Stimulated activated memory B cell treated with anti-CD40 and anti-IgM and Interleukin-4, amounts not matched to agents 10 μg/mL and 1 μg/mL and 100 μg/mL, for 72 hours (primary cell): ENCODE measurements around the gene CTIF.

Experiments
- ATAC-seq: fragments of 150-1000 bp; cut with Tn5 transposase; 2 replicates; pipeline ENCODE4 v1.10.0; 2021
- H3K27ac Mint-ChIP-seq: one replicate; pipeline ENCODE4 v1.8.0; 2022; ENCODE audit warnings: mild to moderate bottlenecking, mixed read lengths
- H3K27me3 Mint-ChIP-seq: one replicate; pipeline ENCODE4 v1.8.0; 2022; ENCODE audit warnings: mixed read lengths
- H3K36me3 Mint-ChIP-seq: one replicate; pipeline ENCODE4 v1.8.0; 2022; ENCODE audit warnings: mixed read lengths
- H3K4me1 Mint-ChIP-seq: one replicate; pipeline ENCODE4 v1.8.0; 2022; ENCODE audit warnings: mixed read lengths
- H3K4me3 Mint-ChIP-seq: one replicate; pipeline ENCODE4 v1.8.0; 2022; ENCODE audit warnings: mild to moderate bottlenecking, moderate library complexity, mixed read lengths
- H3K9me3 Mint-ChIP-seq: one replicate; pipeline ENCODE4 v1.8.0; 2022; ENCODE audit warnings: mixed read lengths

Gene CTIF

GRCh38 chr18:48621240-48621639 lies 82.4 kb downstream of the CTIF start:
- no peak for ATAC-seq
- H3K4me1 Mint-ChIP-seq: peaks cover 25% of the 10 kb centered on the region
- peak overlapping the region; percentile 20 for H3K27ac Mint-ChIP-seq
- H3K36me3 Mint-ChIP-seq: peaks cover 5% of the 10 kb centered on the region
- H3K9me3 Mint-ChIP-seq: no peaks in the 10 kb centered on the region
- no peak overlapping the region for H3K4me3 Mint-ChIP-seq
- H3K27me3 Mint-ChIP-seq: no peaks in the 10 kb centered on the region

- peaks cover 6% of the 10 kb centered on the region for H3K36me3 Mint-ChIP-seq
- ATAC-seq: peak; percentile 24
- peak overlapping the region; percentile 4 for H3K4me3 Mint-ChIP-seq
- H3K9me3 Mint-ChIP-seq: no peaks in the 10 kb centered on the region
- H3K27me3 Mint-ChIP-seq: no peaks in the 10 kb centered on the region
- H3K4me1 Mint-ChIP-seq: peaks cover 25% of the 10 kb centered on the region
- peak overlapping the region; percentile 20 for H3K27ac Mint-ChIP-seq
Measured at GRCh38 chr18:48621815-48622555, 83.2 kb downstream of the CTIF start.

DNA sequence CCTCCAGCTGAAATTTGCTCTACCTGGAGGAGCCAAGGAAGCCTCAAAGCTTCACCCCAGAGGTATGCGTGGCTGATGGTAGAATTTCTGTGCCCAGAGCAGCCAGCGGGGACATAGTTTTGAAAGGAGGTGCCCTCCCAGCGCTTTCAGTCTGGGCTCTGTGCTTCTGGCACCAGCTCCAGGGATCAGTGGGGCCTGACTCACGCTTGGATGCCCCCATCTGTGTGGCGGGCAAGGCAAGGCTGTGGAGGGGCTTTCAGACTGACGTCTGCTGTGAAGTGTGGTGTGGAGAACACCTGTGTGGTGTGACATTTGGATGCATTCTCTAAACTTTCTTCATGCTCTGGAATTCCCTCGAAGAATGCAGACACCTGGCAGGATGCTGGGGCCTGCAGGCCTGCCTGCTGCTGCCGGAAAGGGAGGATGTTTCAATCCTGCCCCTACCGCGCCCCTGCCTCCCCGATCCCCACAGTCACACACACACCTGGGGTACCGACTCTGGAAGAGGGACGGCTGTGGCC lies 84.1 kb downstream of the CTIF start:
- ATAC-seq: peak; percentile 81
- Mint-ChIP-seq H3K4me1 (peaks cover 25% of the 10 kb centered on the region), H3K27ac (peak overlapping the region; percentile 25)

GRCh38 chr18:48623468-48624235 lies 84.8 kb downstream of the CTIF start:
- H3K36me3 Mint-ChIP-seq: peaks cover 9% of the 10 kb centered on the region
- peak overlapping the region; percentile 25 for H3K27ac Mint-ChIP-seq
- no peak for ATAC-seq

More for the DNA sequence above, 84.1 kb downstream of the CTIF start:
- Mint-ChIP-seq H3K27me3 (no peaks in the 10 kb centered on the region), H3K36me3 (peaks cover 9% of the 10 kb centered on the region), H3K4me3 (no peak overlapping the region), H3K9me3 (no peaks in the 10 kb centered on the region)

DNA sequence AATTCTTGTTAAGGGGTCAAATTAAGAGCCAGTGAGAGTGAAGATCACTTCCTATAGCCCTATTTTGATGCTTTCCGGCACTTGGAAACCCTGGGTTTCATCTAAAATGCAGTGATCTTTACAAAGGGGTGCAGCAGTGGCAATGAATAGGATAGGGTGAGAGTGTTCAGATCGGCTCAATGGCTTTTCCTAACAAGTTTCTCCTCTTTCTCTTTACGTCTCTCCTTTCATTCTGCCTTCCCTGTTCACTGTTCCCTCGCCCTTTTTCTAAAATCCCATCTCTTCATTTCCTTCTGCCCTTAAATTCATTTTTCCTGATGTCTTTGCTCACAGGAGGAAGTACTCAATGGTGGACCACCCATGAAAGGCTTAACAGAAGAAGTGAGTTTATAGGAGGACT lies 86.0 kb downstream of the CTIF start:
- H3K36me3 Mint-ChIP-seq: peaks cover 9% of the 10 kb centered on the region
- no peaks in the 10 kb centered on the region for H3K27me3 Mint-ChIP-seq
- H3K4me1 Mint-ChIP-seq: peaks cover 25% of the 10 kb centered on the region
- no peak for ATAC-seq
- H3K4me3 Mint-ChIP-seq: no peak overlapping the region
- no peak overlapping the region for H3K27ac Mint-ChIP-seq
- H3K9me3 Mint-ChIP-seq: no peaks in the 10 kb centered on the region

More at GRCh38 chr18:48623468-48624235, 84.8 kb downstream of the CTIF start:
- no peak overlapping the region for H3K4me3 Mint-ChIP-seq
- H3K4me1 Mint-ChIP-seq: peaks cover 25% of the 10 kb centered on the region
- H3K9me3 Mint-ChIP-seq: no peaks in the 10 kb centered on the region
- H3K27me3 Mint-ChIP-seq: no peaks in the 10 kb centered on the region

- peaks cover 15% of the 10 kb centered on the region for H3K4me1 Mint-ChIP-seq
- no peak overlapping the region for H3K4me3 Mint-ChIP-seq
- no peaks in the 10 kb centered on the region for H3K9me3 Mint-ChIP-seq
- no peak for ATAC-seq
- no peaks in the 10 kb centered on the region for H3K27me3 Mint-ChIP-seq
- peaks cover 5% of the 10 kb centered on the region for H3K36me3 Mint-ChIP-seq
- no peak overlapping the region for H3K27ac Mint-ChIP-seq
Measured at GRCh38 chr18:48627216-48627615, 88.4 kb downstream of the CTIF start.

- Mint-ChIP-seq H3K9me3 (no peaks in the 10 kb centered on the region), H3K27ac (no peak overlapping the region), H3K4me1 (no peaks in the 10 kb centered on the region), H3K36me3 (peaks cover 20% of the 10 kb centered on the region), H3K27me3 (no peaks in the 10 kb centered on the region), H3K4me3 (no peak overlapping the region)
- no peak for ATAC-seq
Measured at GRCh38 chr18:48629730-48630324, 91.0 kb downstream of the CTIF start.

DNA sequence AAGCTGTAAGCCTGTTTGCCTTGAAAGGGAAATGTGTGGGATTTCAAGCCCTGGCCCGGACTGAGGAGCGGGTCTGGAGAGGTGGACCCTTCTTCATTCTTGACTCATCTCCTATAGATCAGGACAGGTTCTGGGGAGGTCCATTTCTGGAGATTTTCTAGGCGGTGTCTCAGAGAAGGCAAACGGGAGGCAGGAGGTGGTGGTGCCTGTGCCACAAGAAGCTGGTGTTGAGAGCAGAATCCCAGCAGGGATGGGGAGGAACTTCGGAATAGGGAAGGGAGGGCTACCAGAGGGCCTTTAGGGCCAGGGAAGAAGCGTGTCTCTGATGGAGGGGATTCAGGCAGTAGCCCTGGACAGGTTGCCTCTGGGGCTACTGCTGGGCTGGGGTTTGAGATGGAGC lies 93.0 kb downstream of the CTIF start:
- ATAC-seq: no peak
- Mint-ChIP-seq H3K4me1 (no peaks in the 10 kb centered on the region), H3K4me3 (no peak overlapping the region)

DNA sequence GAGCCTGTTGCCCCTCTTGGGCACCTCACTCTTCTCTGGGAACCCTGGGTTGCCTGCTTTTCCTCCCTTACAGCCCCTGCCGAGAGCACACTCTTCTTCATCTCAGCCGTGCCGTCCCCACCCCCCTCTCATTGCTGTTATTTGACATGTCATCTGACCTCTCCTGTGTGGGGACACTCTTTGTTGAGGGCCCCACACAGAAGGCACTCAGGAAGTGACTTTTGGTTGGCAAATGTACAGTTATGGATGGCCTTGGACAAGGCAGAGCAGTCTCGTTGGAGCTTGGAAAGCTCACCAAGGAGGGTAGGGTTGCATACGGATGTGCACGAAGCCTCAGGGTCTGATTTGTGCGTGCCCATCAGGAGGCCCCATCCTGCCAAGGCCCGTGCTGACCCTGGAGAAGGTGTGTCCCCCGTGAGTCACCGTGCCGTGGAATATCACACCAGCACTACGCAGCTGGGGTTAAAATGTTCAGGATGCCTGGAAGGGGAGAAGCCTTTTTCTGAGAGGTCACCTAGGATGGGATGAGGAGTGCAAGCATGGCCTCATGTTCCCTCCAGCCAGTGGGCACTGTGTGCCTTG lies 93.9 kb downstream of the CTIF start:
- H3K36me3 Mint-ChIP-seq: peaks cover 18% of the 10 kb centered on the region
- H3K27ac Mint-ChIP-seq: no peak overlapping the region
- ATAC-seq: no peak
- no peaks in the 10 kb centered on the region for H3K9me3 Mint-ChIP-seq
- H3K4me1 Mint-ChIP-seq: no peaks in the 10 kb centered on the region
- H3K27me3 Mint-ChIP-seq: no peaks in the 10 kb centered on the region
- no peak overlapping the region for H3K4me3 Mint-ChIP-seq

More for the DNA sequence above, 93.0 kb downstream of the CTIF start:
- no peaks in the 10 kb centered on the region for H3K27me3 Mint-ChIP-seq
- no peaks in the 10 kb centered on the region for H3K9me3 Mint-ChIP-seq
- H3K27ac Mint-ChIP-seq: no peak overlapping the region
- peaks cover 20% of the 10 kb centered on the region for H3K36me3 Mint-ChIP-seq

GRCh38 chr18:48634491-48634890 lies 95.7 kb downstream of the CTIF start:
- no peak for ATAC-seq
- peaks cover 14% of the 10 kb centered on the region for H3K27me3 Mint-ChIP-seq
- H3K9me3 Mint-ChIP-seq: no peaks in the 10 kb centered on the region
- no peak overlapping the region for H3K4me3 Mint-ChIP-seq
- H3K27ac Mint-ChIP-seq: no peak overlapping the region
- H3K4me1 Mint-ChIP-seq: no peaks in the 10 kb centered on the region
- H3K36me3 Mint-ChIP-seq: peaks cover 33% of the 10 kb centered on the region

- no peak for ATAC-seq
- no peak overlapping the region for H3K27ac Mint-ChIP-seq
- H3K27me3 Mint-ChIP-seq: peaks cover 14% of the 10 kb centered on the region
- no peaks in the 10 kb centered on the region for H3K9me3 Mint-ChIP-seq
- H3K4me3 Mint-ChIP-seq: no peak overlapping the region
- peaks cover 33% of the 10 kb centered on the region for H3K36me3 Mint-ChIP-seq
- H3K4me1 Mint-ChIP-seq: no peaks in the 10 kb centered on the region
Measured at GRCh38 chr18:48634975-48635374, 96.1 kb downstream of the CTIF start.

GRCh38 chr18:48635806-48636205 lies 97.0 kb downstream of the CTIF start:
- Mint-ChIP-seq H3K36me3 (peaks cover 37% of the 10 kb centered on the region), H3K27ac (no peak overlapping the region), H3K9me3 (no peaks in the 10 kb centered on the region), H3K4me3 (no peak overlapping the region), H3K4me1 (no peaks in the 10 kb centered on the region), H3K27me3 (peaks cover 14% of the 10 kb centered on the region)
- ATAC-seq: no peak

DNA sequence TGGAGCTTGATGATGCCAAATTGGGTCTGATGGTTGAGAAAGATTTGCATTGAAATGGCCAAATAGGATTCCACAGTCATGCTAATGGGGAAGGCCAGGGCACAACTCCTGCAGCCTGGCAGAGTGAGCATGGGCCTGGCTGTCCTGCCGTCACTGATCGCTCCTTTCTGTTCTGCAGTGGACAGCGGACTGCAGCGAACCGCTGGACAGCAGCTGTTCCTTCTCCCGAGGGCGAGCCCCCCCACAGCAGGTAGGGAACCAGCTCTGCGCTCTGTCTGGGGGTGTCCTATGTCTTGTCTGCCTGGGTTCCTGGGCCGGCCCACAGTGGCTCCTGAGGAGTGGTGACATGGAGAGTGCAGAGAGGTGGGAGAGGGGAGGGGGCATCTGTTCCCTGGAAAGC lies 97.6 kb downstream of the CTIF start:
- Mint-ChIP-seq H3K27ac (no peak overlapping the region), H3K9me3 (no peaks in the 10 kb centered on the region), H3K4me1 (no peaks in the 10 kb centered on the region), H3K36me3 (peaks cover 41% of the 10 kb centered on the region), H3K27me3 (peaks cover 14% of the 10 kb centered on the region), H3K4me3 (no peak overlapping the region)
- ATAC-seq: no peak

DNA sequence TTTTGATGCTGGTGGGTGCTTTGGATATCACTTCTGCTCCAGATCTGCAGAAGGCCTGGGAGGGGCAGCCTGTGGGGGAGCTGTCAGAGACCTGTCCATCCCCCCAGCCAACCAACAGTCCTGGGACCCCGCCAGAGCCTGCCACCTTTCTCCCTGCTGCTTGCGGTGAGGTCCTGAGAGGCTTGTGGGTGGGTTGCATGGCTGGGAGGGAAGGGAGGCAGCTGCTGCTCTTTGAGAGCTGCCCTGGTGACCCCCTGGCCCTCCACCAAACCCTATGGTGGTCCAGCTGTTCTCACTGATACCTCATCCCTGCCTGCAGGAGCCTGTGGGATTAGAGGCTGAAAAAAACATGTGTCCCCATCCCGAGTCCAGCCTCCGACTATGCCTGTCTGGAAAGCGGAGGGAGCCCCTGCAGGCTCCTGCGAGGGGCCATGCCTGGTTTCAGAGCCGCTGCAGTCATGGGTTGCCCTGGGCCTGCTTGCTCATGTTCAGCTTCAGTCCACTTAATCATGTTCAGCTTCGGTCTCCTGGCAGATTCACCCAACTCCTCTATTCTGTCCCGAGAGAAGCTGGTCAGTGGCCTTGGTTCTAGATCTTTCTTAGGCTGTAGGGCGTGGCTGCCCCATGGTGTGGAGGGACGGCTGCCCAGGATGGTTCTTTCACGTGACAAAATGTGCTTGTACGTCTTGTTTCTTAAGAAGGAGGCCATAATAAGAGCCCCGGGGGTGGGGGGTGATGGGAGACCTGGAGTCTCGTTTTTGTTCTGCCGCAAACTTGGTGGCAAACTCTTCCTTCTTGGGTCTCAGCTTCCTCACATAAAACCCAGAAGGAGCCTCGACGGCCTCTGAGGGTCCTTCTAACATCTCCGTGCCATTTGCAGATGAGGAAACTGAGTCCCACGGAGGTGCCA lies 98.5 kb downstream of the CTIF start:
- H3K9me3 Mint-ChIP-seq: peaks cover 3% of the 10 kb centered on the region
- H3K4me1 Mint-ChIP-seq: no peaks in the 10 kb centered on the region
- no peak overlapping the region for H3K4me3 Mint-ChIP-seq

More for the DNA sequence above, 98.5 kb downstream of the CTIF start:
- Mint-ChIP-seq H3K36me3 (peaks cover 45% of the 10 kb centered on the region), H3K27ac (no peak overlapping the region), H3K27me3 (peaks cover 14% of the 10 kb centered on the region)
- no peak for ATAC-seq
